GM12878 (cell line): ENCODE results near the gene CLNS1A.

Experiments
- CHD2 ChIP-seq: IDR thresholded peaks from 2 replicates; pipeline ENCODE4 v1.6.1; 2011; ENCODE audit warnings: low read depth, low read length, improper control_type of control experiment, borderline replicate concordance
- CHD4 ChIP-seq: fragments of 200-600 bp; sonication (generic); IDR thresholded peaks from 2 replicates; pipeline ENCODE4 v1.6.1; 2016; ENCODE audit warnings: mild to moderate bottlenecking
- CREB1 ChIP-seq: IDR thresholded peaks from 2 replicates; pipeline ENCODE4 v1.6.1; 2012; ENCODE audit warnings: low read depth, mild to moderate bottlenecking, inconsistent platforms
- EZH2 ChIP-seq: IDR thresholded peaks from 2 replicates; pipeline ENCODE4 v1.6.1; 2012; ENCODE audit warnings: low read depth, mild to moderate bottlenecking, control low read depth, inconsistent platforms, low read length, borderline replicate concordance; ENCODE audit not compliant: control insufficient read depth
- MYC ChIP-seq: IDR thresholded peaks from 2 replicates; pipeline ENCODE4 v1.6.1; 2011; ENCODE audit warnings: mild to moderate bottlenecking, low read length, moderate library complexity, inconsistent platforms; ENCODE audit not compliant: insufficient read depth, insufficient replicate concordance, insufficient read length, severe bottlenecking
- NFIC ChIP-seq: IDR thresholded peaks from 2 replicates; pipeline ENCODE4 v1.6.1; 2012; ENCODE audit warnings: low read depth, mild to moderate bottlenecking, inconsistent platforms, low read length, moderate library complexity
- SMC3 ChIP-seq: IDR thresholded peaks from 2 replicates; pipeline ENCODE4 v1.6.1; 2011; ENCODE audit warnings: low read length, improper control_type of control experiment, borderline replicate concordance
- TF ChIP-seq, protein P1 (sequence below), 3 experiments: IDR thresholded peaks in 2 of 3; conservative IDR thresholded peaks in 1 of 3; 2 replicates each; pipeline ENCODE4 v1.5.1; 2011; ENCODE audit warnings: low read depth in 3 of 3, low read length in 3 of 3, mild to moderate bottlenecking in 3 of 3, control low read depth in 2 of 3, moderate library complexity in 2 of 3, inconsistent platforms in 1 of 3, mixed read lengths in 1 of 3; ENCODE audit not compliant: control insufficient read depth in 2 of 3, insufficient read depth in 1 of 3; ENCODE audit errors: extremely low read depth in 1 of 3
- TF ChIP-seq, protein P2 (sequence below): IDR thresholded peaks from 2 replicates; pipeline ENCODE4 v1.6.1; 2012; ENCODE audit warnings: low read length, inconsistent platforms

DNA sequence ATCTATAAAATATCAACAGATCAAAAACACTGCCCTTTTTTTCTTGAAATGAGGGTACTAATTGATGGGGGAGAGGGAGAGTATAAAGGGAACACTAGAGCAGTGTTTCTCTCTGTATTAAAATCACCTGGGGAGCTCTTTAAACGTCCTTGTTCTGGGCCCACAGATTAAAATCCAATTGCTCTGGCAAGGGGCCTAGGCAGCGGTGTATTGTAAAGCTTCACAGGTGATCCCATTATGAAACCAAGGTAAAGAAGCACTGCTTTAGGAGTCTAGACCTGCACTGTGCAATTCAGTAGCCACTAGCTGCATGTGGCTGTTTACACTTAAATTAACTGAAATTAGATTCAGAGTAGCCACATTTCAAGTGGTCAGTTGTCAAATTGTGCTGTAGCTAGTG, 44.9 kb downstream of the CLNS1A start:
- TF ChIP-seq, protein P1, sequence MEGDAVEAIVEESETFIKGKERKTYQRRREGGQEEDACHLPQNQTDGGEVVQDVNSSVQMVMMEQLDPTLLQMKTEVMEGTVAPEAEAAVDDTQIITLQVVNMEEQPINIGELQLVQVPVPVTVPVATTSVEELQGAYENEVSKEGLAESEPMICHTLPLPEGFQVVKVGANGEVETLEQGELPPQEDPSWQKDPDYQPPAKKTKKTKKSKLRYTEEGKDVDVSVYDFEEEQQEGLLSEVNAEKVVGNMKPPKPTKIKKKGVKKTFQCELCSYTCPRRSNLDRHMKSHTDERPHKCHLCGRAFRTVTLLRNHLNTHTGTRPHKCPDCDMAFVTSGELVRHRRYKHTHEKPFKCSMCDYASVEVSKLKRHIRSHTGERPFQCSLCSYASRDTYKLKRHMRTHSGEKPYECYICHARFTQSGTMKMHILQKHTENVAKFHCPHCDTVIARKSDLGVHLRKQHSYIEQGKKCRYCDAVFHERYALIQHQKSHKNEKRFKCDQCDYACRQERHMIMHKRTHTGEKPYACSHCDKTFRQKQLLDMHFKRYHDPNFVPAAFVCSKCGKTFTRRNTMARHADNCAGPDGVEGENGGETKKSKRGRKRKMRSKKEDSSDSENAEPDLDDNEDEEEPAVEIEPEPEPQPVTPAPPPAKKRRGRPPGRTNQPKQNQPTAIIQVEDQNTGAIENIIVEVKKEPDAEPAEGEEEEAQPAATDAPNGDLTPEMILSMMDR (IDR thresholded peaks at IDR 0.05 in 2 of 3, conservative IDR thresholded peaks at IDR 0.05 in 1 of 3; ENCODE audit: control insufficient read depth in 2 of 3, extremely low read depth in 1 of 3, insufficient read depth in 1 of 3, low read depth in 3 of 3, low read length in 3 of 3): no peak
- TF ChIP-seq CREB1: no peak
- no peak for TF ChIP-seq CHD2
- TF ChIP-seq NFIC: no peak
- TF ChIP-seq, protein P2, sequence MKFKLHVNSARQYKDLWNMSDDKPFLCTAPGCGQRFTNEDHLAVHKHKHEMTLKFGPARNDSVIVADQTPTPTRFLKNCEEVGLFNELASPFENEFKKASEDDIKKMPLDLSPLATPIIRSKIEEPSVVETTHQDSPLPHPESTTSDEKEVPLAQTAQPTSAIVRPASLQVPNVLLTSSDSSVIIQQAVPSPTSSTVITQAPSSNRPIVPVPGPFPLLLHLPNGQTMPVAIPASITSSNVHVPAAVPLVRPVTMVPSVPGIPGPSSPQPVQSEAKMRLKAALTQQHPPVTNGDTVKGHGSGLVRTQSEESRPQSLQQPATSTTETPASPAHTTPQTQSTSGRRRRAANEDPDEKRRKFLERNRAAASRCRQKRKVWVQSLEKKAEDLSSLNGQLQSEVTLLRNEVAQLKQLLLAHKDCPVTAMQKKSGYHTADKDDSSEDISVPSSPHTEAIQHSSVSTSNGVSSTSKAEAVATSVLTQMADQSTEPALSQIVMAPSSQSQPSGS: no peak
- no peak for TF ChIP-seq MYC
- no peak for TF ChIP-seq SMC3
- TF ChIP-seq EZH2: no peak
- no peak for TF ChIP-seq CHD4
